ENCODE data around the gene MPL.

DNA sequence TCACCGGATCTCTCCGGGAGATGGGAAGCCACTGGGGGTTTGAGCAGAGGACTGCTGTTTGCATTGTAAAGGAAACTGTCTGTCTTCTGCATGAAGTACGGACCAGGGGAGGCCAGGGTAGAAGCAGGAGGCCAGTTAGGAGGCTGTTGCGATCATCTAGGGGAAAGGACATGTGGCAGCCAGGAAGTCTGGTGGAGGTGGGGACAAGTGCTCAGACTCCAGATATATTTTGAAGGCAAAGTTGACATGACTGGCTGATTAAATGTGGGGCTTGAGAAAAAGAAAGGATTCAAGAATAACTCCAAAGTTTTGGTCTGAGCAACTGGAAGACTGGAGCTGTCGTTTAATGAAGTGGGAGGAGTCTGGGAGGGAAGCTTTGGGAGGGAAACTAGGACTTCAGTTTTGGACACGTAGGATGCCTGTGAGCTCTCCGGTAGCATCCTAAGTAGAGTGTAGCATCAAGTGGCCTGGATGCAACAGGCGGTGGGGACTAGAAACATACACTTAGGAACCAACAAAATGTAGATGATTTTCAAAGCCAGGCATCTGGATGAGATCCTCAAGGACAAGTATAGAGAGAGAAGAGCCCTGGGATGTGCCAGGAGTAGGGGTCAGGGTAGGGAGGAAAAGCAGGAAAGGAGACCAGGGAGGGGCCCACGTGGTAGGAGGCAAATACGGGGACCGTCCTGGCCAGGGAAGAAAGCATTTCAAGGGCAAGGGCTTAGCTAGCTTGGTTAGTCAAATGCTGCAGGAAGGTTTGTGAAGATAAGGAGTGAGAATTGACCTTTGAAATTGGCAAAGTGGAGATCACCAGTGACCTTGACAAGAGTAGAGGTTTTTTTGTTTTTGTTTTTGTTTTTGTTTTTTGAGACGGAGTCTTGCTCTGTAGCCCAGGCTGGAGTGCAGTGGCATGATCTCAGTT lies 48.6 kb upstream of the MPL start:
- TF ChIP-seq, protein P1, sequence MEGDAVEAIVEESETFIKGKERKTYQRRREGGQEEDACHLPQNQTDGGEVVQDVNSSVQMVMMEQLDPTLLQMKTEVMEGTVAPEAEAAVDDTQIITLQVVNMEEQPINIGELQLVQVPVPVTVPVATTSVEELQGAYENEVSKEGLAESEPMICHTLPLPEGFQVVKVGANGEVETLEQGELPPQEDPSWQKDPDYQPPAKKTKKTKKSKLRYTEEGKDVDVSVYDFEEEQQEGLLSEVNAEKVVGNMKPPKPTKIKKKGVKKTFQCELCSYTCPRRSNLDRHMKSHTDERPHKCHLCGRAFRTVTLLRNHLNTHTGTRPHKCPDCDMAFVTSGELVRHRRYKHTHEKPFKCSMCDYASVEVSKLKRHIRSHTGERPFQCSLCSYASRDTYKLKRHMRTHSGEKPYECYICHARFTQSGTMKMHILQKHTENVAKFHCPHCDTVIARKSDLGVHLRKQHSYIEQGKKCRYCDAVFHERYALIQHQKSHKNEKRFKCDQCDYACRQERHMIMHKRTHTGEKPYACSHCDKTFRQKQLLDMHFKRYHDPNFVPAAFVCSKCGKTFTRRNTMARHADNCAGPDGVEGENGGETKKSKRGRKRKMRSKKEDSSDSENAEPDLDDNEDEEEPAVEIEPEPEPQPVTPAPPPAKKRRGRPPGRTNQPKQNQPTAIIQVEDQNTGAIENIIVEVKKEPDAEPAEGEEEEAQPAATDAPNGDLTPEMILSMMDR (conservative IDR thresholded peaks at IDR 0.05; ENCODE audit: low read depth, low read length), result no peak
- TF ChIP-seq EZH2 (IDR thresholded peaks at IDR 0.05; ENCODE audit: borderline replicate concordance, low read depth, low read length, poor library complexity, severe bottlenecking), result no peak

Measured in A673 (cell line).